HG03159 (cell line): ENCODE results near the gene CELF4.

Source experiments
- ATAC-seq: cut with Tn5 transposase; IDR thresholded peaks from one replicate; pipeline ENCODE4 v1.9.1; 2021; ENCODE audit warnings: mild to moderate bottlenecking, moderate library complexity; ENCODE audit not compliant: unreplicated experiment

Gene CELF4

GRCh38 chr18:37548679-37549289, 16.8 kb downstream of the CELF4 start:
- no peak for ATAC-seq

GRCh38 chr18:37547196-37547827, 18.3 kb downstream of the CELF4 start:
- ATAC-seq, result no peak

- no peak for ATAC-seq
Measured at GRCh38 chr18:37546651-37547050, 18.9 kb downstream of the CELF4 start.

- no peak for ATAC-seq
Measured at GRCh38 chr18:37546272-37546537, 19.4 kb downstream of the CELF4 start.

GRCh38 chr18:37545461-37546271, 19.9 kb downstream of the CELF4 start:
- no peak for ATAC-seq

- ATAC-seq, result no peak
Measured at GRCh38 chr18:37544713-37545112, 20.9 kb downstream of the CELF4 start.

- no peak for ATAC-seq
Measured at GRCh38 chr18:37544217-37544616, 21.4 kb downstream of the CELF4 start.

GRCh38 chr18:37543321-37543720, 22.3 kb downstream of the CELF4 start:
- ATAC-seq, result no peak

GRCh38 chr18:37541517-37541916, 24.1 kb downstream of the CELF4 start:
- no peak for ATAC-seq

GRCh38 chr18:37540424-37541138, 25.0 kb downstream of the CELF4 start:
- ATAC-seq, result no peak

- ATAC-seq, result no peak
Measured at GRCh38 chr18:37539236-37539635, 26.4 kb downstream of the CELF4 start.

GRCh38 chr18:37538526-37539205, 26.9 kb downstream of the CELF4 start:
- no peak for ATAC-seq

GRCh38 chr18:37537868-37538525, 27.6 kb downstream of the CELF4 start:
- ATAC-seq, result peak; percentile 85

- no peak for ATAC-seq
Measured at GRCh38 chr18:37536656-37537055, 28.9 kb downstream of the CELF4 start.

GRCh38 chr18:37535968-37536367, 29.6 kb downstream of the CELF4 start:
- no peak for ATAC-seq

- no peak for ATAC-seq
Measured at GRCh38 chr18:37534627-37535026, 31.0 kb downstream of the CELF4 start.

GRCh38 chr18:37533647-37534584, 31.7 kb downstream of the CELF4 start:
- ATAC-seq, result no peak

GRCh38 chr18:37532917-37533316, 32.7 kb downstream of the CELF4 start:
- ATAC-seq, result no peak

- ATAC-seq, result peak; percentile 54
Measured at GRCh38 chr18:37529863-37530262, 35.7 kb downstream of the CELF4 start.
